Uterus (tissue), 4 donors: ENCODE data around the gene CPEB3. TPM values are rescaled to one million over a fixed set of nuclear protein-coding genes. Genes with fewer than 3 reads are reported as not detected.

ENCODE experiments used
- DNase-seq, 2 donors: peaks; one replicate each; pipeline ENCODE4 v3.0.0-alpha.2; 2019 to 2020
- H3K27ac ChIP-seq, 2 donors: fragments of 200-600 bp; sonication (generic); 1 replicate in 1 of 2; 2 replicates in 1 of 2; pipeline ENCODE4 v1.5.1; 2016 to 2018
- H3K27me3 ChIP-seq, 2 donors: fragments of 200-600 bp; sonication (generic); one replicate each; pipeline ENCODE4 v1.5.1; 2018 to 2019; ENCODE audit warnings: control low read depth in 1 of 2
- H3K36me3 ChIP-seq, 2 donors: fragments of 200-600 bp; sonication (generic); one replicate each; pipeline ENCODE4 v1.5.1; 2019; ENCODE audit warnings: control low read depth in 1 of 2
- H3K4me1 ChIP-seq, 2 donors: fragments of 200-600 bp; sonication (generic); one replicate each; pipeline ENCODE4 v1.5.1; 2018 to 2019; ENCODE audit warnings: control low read depth in 1 of 2
- H3K4me3 ChIP-seq, 2 donors: fragments of 200-600 bp; sonication (generic); 1 replicate in 1 of 2; 2 replicates in 1 of 2; pipeline ENCODE4 v1.5.1; 2018 to 2019; ENCODE audit warnings: mild to moderate bottlenecking in 1 of 2
- H3K9me3 ChIP-seq, 2 donors: fragments of 200-600 bp; sonication (generic); one replicate each; pipeline ENCODE4 v1.5.1; 2019; ENCODE audit warnings: control low read depth in 1 of 2
- POLR2A ChIP-seq, 2 donors: fragments of 450-650 bp; IDR thresholded peaks; one replicate each; pipeline ENCODE4 v1.6.1; 2016; ENCODE audit warnings: antibody characterized with exemption in 2 of 2, mild to moderate bottlenecking in 1 of 2, moderate library complexity in 1 of 2
- intact Hi-C: fragments of 100-400 bp; cut with DNase I; formaldehyde crosslinking; loops from one replicate; pipeline ENCODE4 v1.15.1; 2023; ENCODE audit warnings: low total_unique reads
- total RNA-seq, 4 donors: library from RNA; depleted of rRNA in 3 of 4; stranded (reverse); fragments of >200 nt in 3 of 4; gene quantifications; one replicate each; pipeline versions ENCODE4 v1.1.0 to v1.2.4, GENCODE V29; 2014 to 2023
- TF ChIP-seq, protein P1 (sequence below), 4 experiments: fragments of 200-600 bp in 2 of 4; fragments of 450-650 bp in 2 of 4; sonication (generic) in 2 of 4; IDR thresholded peaks; one replicate each; pipeline ENCODE4 v1.5.1; 2016 to 2019; ENCODE audit warnings: antibody characterized with exemption in 4 of 4, mild to moderate bottlenecking in 2 of 4, moderate library complexity in 1 of 4
- donor health status: DM: yes; HTN: yes; CAD: no.

The CPEB3 gene
- total RNA-seq, 4 donors from 2014 or later: 2.6 to 5.4 (median 3.7) TPM

- DNase-seq: no peak
- TF ChIP-seq POLR2A (IDR thresholded peaks at IDR 0.05): no peak
- TF ChIP-seq, protein P1, sequence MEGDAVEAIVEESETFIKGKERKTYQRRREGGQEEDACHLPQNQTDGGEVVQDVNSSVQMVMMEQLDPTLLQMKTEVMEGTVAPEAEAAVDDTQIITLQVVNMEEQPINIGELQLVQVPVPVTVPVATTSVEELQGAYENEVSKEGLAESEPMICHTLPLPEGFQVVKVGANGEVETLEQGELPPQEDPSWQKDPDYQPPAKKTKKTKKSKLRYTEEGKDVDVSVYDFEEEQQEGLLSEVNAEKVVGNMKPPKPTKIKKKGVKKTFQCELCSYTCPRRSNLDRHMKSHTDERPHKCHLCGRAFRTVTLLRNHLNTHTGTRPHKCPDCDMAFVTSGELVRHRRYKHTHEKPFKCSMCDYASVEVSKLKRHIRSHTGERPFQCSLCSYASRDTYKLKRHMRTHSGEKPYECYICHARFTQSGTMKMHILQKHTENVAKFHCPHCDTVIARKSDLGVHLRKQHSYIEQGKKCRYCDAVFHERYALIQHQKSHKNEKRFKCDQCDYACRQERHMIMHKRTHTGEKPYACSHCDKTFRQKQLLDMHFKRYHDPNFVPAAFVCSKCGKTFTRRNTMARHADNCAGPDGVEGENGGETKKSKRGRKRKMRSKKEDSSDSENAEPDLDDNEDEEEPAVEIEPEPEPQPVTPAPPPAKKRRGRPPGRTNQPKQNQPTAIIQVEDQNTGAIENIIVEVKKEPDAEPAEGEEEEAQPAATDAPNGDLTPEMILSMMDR (IDR thresholded peaks at IDR 0.05): no peak
- Histone ChIP-seq H3K4me1 (no peaks in the 10 kb centered on the region), H3K4me3 (no peak overlapping the region), H3K27me3 (no peaks in the 10 kb centered on the region), H3K27ac (no peak overlapping the region), H3K9me3 (no peaks in the 10 kb centered on the region), H3K36me3 (no peaks in the 10 kb centered on the region)
- intact Hi-C loops: no loop called here
These were observed 25.7 kb upstream of the CPEB3 start for GRCh38 chr10:92316610-92317009.

GRCh38 chr10:92313750-92314149 is 22.9 kb upstream of the CPEB3 start:
- no peak overlapping the region for H3K27ac ChIP-seq
- H3K9me3 ChIP-seq: no peaks in the 10 kb centered on the region
- TF ChIP-seq POLR2A (IDR thresholded peaks at IDR 0.05): no peak
- TF ChIP-seq, protein P1 (IDR thresholded peaks at IDR 0.05): no peak
- no peaks in the 10 kb centered on the region for H3K4me1 ChIP-seq
- H3K27me3 ChIP-seq: no peaks in the 10 kb centered on the region
- no peak overlapping the region for H3K4me3 ChIP-seq
- H3K36me3 ChIP-seq: no peaks in the 10 kb centered on the region
- intact Hi-C loops: no loop called here
- DNase-seq: no peak

DNA sequence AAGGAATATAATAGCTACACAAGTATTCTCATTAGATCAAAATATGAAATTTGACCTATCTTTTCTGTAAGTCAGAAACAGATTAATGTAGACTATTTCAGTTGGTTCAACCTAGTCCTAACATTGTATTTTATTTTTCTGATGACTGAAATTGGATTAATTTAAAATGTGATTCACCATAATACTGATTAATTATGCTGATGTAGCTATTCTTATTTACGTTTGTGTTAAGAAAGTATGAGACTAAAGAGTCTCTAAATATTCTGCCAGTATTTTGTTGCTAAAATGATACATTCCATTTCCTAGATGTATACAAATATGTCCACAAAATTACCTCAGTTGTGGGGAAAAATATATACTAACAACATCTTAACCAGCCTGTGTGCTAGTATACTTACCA is 18.4 kb upstream of the CPEB3 start:
- no peak overlapping the region for H3K27ac ChIP-seq
- H3K4me3 ChIP-seq: no peak overlapping the region
- H3K27me3 ChIP-seq: no peaks in the 10 kb centered on the region
- no peaks in the 10 kb centered on the region for H3K4me1 ChIP-seq
- intact Hi-C loops: no loop called here
- no peak for DNase-seq
- no peaks in the 10 kb centered on the region for H3K36me3 ChIP-seq
- H3K9me3 ChIP-seq: no peaks in the 10 kb centered on the region
- TF ChIP-seq, protein P1 (IDR thresholded peaks at IDR 0.05): no peak
- no peak for TF ChIP-seq POLR2A (IDR thresholded peaks at IDR 0.05)

DNA sequence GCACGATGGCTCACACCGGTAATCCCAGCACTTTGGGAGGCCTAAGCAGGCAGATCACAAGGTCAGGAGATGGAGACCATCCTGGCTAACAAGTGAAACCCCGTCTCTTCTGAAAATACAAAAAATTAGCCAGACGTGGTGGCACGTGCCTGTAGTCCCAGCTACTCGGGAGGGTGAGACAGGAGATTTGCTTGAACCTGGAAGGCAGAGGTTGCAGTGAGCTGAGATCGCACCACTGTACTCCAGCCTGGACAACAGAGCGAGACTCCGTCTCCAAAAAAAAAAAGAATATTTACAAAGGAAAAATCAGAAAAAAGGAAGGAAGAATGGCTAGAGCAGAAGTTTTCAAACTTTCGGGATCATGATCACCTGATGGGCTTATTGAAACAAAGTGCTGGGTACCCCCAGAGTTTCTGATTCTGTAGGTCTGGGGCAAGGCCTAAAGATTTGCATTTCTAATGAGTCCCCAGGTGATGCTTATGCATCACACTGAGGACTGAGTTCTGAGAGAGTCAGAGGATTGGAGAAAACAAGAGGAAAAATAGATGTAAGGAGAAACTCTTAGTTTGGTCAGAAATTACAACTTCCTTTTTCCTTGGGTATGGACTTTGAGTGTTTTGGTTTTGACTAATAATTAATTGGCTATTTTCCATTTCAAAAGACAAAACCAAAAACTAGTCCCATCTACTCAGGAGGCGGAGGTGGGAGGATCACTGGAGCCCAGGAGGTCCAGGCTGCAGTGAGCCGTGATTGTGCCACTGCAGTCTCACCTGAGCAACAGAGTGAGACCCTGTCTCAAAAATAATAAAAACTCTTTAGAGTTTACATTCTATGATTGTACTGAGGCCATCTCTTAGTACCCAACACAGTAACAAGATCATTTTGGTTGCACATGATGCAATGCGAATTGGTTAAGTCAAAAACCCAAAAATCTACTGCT is 14.5 kb upstream of the CPEB3 start:
- Histone ChIP-seq H3K27ac (no peak overlapping the region), H3K4me3 (no peak overlapping the region), H3K9me3 (no peaks in the 10 kb centered on the region), H3K27me3 (no peaks in the 10 kb centered on the region), H3K36me3 (no peaks in the 10 kb centered on the region), H3K4me1 (no peaks in the 10 kb centered on the region)
- TF ChIP-seq POLR2A (IDR thresholded peaks at IDR 0.05): no peak
- TF ChIP-seq, protein P1 (IDR thresholded peaks at IDR 0.05): no peak
- intact Hi-C loops: no loop called here
- no peak for DNase-seq

- no peaks in the 10 kb centered on the region for H3K36me3 ChIP-seq
- no peaks in the 10 kb centered on the region for H3K9me3 ChIP-seq
- TF ChIP-seq POLR2A (IDR thresholded peaks at IDR 0.05): no peak
- TF ChIP-seq, protein P1 (IDR thresholded peaks at IDR 0.05): no peak
- intact Hi-C loops: no loop called here
- no peak for DNase-seq
- no peak overlapping the region for H3K27ac ChIP-seq
- H3K4me3 ChIP-seq: no peak overlapping the region
- H3K4me1 ChIP-seq: no peaks in the 10 kb centered on the region
- no peaks in the 10 kb centered on the region for H3K27me3 ChIP-seq
These were observed 13.2 kb upstream of the CPEB3 start for GRCh38 chr10:92304061-92304460.
